HG03342 (cell line): ENCODE data around the gene TEX14.

ENCODE experiments used
- ATAC-seq: cut with Tn5 transposase; IDR thresholded peaks from one replicate; pipeline ENCODE4 v1.9.1; 2021; ENCODE audit warnings: mild to moderate bottlenecking, moderate library complexity; ENCODE audit not compliant: unreplicated experiment

The TEX14 gene

GRCh38 chr17:58531122-58531521 is 160.7 kb downstream of the TEX14 start:
- no peak for ATAC-seq

DNA sequence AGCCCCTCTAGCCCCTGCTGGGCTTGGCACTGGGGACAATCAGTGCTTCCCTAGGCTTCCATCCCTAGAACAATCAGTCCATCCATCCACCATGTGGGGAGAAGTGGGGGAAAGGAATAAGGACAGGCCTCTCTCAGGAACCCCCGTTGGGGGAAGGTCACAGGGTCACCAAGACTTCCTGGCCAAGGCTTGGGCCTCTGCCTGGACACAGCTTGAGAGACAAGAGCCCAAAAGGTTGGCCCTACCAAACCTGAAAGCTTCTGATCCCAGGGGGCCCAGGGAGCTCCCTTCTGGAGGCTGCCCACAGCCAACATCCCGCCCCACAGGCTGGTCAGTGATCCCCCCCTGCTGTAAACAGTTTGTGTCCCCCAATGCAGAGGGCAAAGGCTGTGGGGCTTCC is 161.2 kb downstream of the TEX14 start:
- no peak for ATAC-seq

DNA sequence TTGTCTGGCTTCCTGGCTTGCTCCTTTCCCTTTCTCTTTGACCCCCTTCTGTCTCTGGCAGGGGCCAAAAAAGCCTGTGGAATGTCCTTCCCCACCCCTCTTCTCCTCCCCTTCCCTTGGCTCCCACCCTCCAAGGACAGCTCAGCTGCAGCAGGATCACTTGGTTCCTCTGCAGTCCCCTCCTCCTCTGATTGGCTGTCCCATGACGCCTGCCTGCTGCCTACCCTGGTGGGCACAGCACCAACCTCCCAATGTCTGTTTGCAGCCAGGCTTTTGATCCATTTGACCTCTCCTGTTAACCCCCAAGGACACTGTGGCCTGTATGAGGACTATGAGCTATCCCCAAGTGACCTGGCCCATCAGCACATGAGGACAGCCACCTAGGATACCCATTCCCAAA is 162.6 kb downstream of the TEX14 start:
- no peak for ATAC-seq

DNA sequence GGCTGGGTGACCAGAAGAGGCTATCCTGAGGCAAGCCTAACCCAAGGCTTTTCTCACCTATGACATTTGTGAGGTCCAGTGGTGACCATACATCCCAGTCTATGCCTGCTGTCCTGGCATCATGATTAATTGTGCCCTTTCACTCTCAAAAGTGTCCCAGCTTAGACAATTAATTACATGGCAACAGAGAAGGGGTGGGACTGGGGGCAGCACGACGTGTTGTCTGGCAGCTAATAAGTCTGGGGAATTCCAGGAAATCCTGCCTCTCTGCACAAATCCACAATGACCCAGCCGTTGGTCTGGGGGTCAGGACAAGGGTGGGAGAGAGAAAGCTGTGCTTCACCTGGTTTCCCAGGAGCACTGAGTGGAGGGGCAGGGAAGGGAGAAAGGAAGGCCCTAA is 163.4 kb downstream of the TEX14 start:
- no peak for ATAC-seq

- ATAC-seq = no peak
These were observed 163.9 kb downstream of the TEX14 start for GRCh38 chr17:58527949-58528348.

DNA sequence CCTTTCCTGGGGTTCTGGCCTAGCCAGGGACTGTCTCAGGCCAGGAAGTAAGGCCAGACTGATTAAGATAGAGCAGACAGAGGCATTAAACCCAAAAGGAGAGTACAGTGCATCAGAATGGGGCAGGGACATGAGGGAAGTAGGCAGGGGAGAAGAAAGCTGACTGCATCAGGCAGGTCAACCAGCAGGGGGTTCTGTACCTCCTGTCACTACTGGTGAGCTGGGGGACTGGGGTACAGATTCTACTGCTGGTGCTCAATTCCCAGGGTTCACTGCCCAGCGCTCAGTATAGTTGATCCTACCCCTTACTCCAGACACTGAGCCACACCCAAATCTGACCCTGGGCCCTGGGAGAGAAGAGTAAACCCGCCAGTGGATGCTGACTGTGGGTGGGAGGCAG is 164.5 kb downstream of the TEX14 start:
- no peak for ATAC-seq

DNA sequence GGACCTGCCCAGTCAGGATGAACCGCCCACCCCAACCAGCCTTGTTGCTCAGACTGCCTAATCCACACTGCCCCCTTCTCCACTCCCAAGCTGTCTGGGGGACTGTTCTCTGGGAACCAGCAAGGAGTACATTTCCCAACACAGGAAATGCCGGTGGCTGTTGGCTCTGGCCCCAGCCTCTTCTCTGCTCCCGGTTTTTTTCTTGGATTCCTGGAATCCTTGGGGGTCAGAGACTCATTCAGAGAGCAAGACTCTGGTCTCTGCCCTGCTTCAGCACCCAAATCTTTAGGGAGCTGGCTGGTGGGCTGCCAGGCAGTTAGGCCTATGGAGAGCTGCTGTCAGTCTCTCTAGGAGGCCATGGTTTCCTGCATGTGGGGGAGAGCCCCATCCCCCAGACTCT is 166.6 kb downstream of the TEX14 start:
- ATAC-seq = no peak

- no peak for ATAC-seq
These were observed 170.2 kb downstream of the TEX14 start for GRCh38 chr17:58521680-58522079.

- no peak for ATAC-seq
These were observed 170.9 kb downstream of the TEX14 start for GRCh38 chr17:58520843-58521430.

DNA sequence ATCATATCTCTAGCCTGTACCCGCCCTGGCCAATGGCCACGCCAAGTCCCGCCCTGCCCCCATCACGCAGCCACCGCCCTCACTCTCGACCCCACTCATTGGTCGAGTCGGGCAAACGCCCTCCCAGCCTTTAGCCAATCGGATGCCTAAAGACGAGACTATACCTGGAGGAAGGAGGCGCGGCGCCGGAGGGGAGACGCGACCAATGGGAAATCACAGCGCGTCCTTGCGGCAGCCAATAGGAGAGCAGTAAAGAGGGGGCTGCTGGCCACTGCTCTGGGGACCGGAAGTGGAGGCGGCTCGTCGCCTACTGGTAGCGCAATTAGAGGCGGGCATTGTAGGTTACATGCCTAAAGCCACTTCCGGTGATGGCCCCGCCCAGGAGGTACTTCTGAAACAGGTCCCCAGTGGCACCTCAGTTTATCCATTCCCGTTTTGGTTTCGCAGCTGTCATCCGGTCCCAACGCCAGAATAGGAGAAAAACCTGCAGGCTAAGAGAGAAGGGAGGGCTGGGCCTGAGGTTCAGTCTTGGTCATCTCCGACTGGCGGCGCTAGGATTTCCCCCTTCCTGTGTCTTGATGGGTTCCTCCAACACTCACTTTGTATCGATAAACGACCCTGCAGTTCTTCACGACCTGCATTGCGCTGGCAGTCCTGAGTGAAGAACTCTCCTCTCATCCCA is 173.8 kb downstream of the TEX14 start:
- peak; percentile 81 for ATAC-seq

- no peak for ATAC-seq
These were observed 174.4 kb downstream of the TEX14 start for GRCh38 chr17:58517378-58517927.

GRCh38 chr17:58516644-58517377 is 175.0 kb downstream of the TEX14 start:
- ATAC-seq = no peak

GRCh38 chr17:58515286-58515685 is 176.6 kb downstream of the TEX14 start:
- no peak for ATAC-seq

- ATAC-seq = no peak
These were observed 177.1 kb downstream of the TEX14 start for GRCh38 chr17:58514770-58515157.

DNA sequence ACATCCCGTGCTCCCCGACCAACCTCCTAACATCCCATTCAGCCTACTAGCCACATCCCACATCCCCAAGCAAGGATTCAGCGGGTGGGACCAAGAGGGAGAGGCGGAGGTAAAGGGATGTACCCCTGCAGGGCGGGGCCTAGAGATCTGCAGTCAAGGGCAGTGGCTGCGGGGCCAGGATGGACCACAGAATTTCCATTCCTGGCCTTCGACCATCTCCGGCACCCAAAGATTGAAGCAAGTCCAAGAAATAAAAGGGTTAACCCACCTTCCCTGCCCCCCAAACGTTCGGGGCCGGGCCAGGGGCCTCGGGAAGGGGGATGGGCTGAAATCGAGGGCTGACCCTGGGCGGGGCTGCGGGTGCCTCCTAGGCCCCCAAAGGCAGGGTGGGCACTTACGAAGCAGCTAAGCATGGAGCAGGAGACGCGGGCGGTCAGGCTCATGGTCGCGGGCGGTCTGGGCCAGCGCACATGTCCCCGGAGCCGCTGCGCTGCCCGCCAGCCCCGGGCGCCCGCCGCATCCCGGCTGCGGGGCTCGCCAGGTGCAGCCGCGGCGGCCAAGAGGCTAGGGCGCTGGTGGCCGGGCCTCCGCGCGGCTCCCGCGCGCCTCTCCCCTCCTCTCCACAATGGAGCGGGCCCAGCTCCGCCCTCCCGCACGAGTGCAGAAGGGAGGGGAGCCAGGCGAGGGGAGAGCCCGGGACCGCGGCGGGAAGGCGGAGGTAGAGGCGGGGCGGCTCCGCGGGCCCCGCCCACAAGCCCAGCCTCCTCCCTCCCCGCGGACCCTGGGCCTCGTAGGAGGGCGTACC is 177.7 kb downstream of the TEX14 start, which contains the start of gene MTMR4:
Gene MTMR4 (minus strand): TSS at position 674 of the 805 bp plus-strand sequence. CDS start 231 bp downstream, at position 443.
- no peak for ATAC-seq

- no peak for ATAC-seq
These were observed 178.4 kb downstream of the TEX14 start for GRCh38 chr17:58513267-58513964.

- ATAC-seq = no peak
These were observed 181.8 kb downstream of the TEX14 start for GRCh38 chr17:58510075-58510474.

DNA sequence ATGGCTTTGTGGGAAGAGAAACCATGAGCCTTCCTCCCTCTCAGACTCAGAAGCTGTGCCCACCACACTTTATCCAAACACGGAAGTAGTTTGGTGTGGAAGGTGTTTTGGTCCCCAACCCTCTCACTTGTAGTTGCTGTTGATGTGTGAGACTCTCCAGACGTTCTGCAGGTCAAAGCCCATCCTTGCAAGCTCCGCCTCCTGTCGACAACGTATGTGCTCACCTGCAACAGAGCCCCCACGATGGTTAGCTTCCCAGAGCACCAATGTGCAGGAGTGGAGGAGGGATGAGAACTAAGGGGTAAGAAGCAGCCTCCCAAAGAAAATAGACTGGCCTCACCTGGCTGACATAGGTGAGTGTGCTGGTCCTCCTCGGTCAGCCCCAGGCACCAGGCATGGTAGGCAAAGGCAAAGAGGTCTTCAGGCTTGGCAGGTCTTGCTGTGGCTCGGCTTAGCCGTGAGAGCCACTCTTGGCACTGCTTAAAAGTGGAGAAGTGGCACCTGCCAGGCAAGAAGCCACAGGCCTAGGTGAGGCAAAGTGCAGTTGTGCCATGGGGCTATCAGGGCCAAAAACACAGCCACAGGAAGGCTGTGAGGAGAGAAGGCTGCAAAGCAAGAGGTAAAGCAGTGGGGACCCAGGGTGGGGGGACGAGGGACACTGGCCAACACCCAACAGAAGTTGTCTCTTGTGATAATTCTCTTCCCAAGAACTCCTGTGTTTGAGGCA is 183.3 kb downstream of the TEX14 start:
- ATAC-seq = no peak

DNA sequence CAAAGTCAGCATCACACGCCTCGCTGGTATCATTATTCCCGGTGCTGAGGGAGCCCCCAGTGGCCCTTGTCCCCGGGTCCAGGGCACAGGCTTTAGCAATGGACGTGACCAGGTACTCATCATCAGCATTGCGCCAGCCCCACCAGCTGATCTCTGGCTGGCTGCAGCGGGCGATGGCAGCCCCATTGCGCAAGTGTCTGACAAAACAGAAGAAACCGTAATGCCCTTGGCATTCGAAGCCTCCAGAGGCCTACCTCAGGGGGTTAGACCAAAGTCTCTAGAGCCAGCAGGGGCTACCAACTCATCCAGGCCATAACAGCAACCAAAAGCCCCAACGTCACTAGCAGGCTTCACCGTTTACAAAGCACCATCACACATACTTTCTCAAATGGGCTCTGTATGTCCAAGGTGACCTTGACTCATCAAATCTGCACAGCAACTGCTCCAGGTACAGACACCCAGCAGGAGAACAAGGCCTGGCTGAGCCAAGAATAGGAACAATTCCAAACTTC is 184.7 kb downstream of the TEX14 start:
- ATAC-seq = no peak
